NCI-H1694 treated with DMSO at 0.1 percent for 48 hours (cell line): ENCODE results near the gene OR5D16.
"Not testable (repeated sequence)": the region's sequence is repeated elsewhere in the genome, so short reads cannot be mapped to it uniquely, and the experiment has no call there.

Experiments used
- DNase-seq: peaks from one replicate; lab custom pipeline; 2025; lab: John Stamatoyannopoulos, UW

The OR5D16 gene

DNA sequence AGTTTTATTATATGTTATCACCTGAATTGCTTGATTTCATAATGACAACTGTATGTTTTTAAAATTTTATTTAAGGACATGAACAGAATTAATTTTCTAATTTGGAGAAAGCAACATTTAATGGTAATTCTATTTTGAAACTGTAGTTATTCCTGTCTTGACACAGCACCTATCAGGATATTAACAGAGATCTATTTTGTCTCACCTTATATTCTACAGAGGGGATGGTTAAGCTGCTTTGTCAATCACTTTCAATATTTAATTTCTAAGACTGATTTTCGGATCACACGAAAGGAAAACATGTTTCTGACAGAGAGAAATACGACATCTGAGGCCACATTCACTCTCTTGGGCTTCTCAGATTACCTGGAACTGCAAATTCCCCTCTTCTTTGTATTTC lies at the start of gene OR5D16:
OR5D16 (plus strand) TSS at position 301 of the 400 bp plus-strand sequence; CDS start at position 301, 0 bp downstream.
- no peak for DNase-seq

DNA sequence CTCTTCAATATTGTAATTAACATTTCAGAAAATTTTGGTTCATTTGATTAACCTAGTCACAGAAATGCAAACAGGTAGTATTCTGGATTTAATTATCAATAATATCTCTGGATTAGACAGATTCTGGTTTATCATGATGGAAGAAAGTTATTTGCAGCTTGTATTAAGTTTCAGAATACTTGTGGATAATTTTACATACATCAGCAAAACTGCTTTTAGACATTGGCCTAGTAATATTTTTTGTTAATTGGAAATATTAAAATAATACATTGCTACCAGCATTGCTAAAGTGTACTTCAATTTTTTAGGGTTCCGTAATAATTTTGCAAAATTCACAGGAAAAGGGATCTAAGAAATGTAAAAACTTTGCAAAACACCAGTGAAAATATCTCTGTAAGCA lies 46.9 kb upstream of the OR5D16 start:
- DNase-seq: no peak

GRCh38 chr11:55793321-55793720 lies 45.2 kb upstream of the OR5D16 start:
- no peak for DNase-seq

GRCh38 chr11:55795256-55795655 lies 43.3 kb upstream of the OR5D16 start, which contains the start of gene OR5D14:
Gene OR5D14, plus strand, starts transcription at chr11:55795556. Its CDS starts 0 bp downstream, at chr11:55795556.
- no peak for DNase-seq

- no peak for DNase-seq
Observed at GRCh38 chr11:55806248-55806647, 32.3 kb upstream of the OR5D16 start.

DNA sequence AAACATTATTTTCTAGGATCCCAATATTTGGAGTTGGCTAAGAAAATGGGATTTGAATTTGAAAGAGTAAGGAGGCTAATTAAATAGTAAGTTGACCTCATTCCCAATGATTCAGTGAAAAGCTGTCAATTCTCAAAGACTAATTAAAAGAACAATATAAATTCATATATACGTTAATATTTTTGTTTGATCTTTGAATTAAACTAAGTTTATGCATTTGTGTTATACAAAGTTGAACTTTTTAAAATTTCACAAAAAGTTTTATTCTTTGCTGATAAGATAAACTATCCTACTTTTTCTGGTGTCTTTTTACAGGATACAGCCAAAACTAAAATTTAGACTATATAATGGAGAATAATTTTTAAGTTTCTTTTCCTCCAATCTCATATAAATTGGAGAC lies 27.5 kb upstream of the OR5D16 start, which contains the start of gene OR5L1:
OR5L1 (plus strand) TSS at position 301 of the 400 bp plus-strand sequence. CDS start 100 bp downstream, outside the sequence.
- no peak for DNase-seq

GRCh38 chr11:55819330-55819729 lies 19.2 kb upstream of the OR5D16 start, which contains the start of gene OR5D18:
Gene OR5D18, plus strand, starts transcription at chr11:55819630. Its CDS starts 0 bp downstream, at chr11:55819630.
- DNase-seq: no peak

DNA sequence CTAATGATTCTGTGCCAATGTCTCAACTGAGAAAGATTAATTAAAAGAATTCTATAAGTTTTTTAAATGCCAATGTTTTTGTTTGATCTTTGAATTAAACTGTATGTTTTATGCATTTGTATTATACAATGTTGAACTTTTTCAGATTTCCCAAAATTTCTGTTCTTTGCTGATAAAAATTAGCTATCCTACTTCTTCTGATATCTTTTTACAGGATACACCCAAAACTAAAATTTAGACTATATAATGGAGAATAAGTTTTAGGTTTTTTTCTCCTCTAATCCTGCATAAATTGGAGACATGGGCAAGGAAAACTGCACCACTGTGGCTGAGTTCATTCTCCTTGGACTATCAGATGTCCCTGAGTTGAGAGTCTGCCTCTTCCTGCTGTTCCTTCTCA lies 11.6 kb upstream of the OR5D16 start, which contains the start of gene OR5L2:
OR5L2 (plus strand) TSS at position 301 of the 400 bp plus-strand sequence; CDS start at position 301, 0 bp downstream.
- no peak for DNase-seq

DNA sequence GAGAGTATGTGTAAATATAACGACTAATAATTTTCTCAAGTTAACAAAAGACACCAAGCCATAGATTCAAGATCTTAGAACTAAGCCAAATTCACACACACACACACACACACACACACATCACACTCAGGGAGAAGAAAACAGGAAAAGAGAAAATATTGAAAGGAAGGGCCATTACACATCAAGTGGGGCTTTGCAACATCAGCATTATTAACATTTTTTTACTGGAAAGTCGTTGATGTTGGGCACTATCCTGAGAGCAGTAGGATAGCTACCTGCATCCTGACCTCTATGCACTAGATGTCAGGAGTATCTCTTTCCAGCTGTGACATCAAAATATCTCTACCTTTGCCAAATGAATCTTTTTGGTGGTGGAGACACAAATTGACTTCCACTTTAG lies 8.9 kb downstream of the OR5D16 start:
- no peak for DNase-seq

- DNase-seq: no peak
Observed at GRCh38 chr11:55849037-55849436, 10.5 kb downstream of the OR5D16 start.

- no peak for DNase-seq
Observed at GRCh38 chr11:55852141-55852540, 13.6 kb downstream of the OR5D16 start.

GRCh38 chr11:55854704-55855103 lies 16.2 kb downstream of the OR5D16 start:
- no peak for DNase-seq

DNA sequence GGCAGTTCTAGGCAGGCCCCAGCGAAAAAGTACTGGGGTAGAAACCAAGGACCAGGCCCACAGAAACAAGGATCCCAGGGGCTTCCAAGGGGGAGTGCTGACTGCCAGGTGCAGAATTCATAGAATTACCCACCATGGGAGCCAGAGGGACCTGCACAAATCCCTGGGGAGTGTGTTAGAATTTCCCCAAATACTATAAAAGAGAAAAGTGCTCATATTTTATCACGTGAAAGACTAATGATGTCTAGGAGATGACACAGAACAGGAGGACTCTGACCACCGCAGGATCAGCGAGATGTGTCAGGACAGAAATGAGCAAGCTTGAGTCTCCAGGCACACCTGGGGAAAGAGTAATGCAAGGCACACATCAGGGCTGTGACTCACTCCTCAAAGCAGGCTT lies 28.8 kb downstream of the OR5D16 start:
- not testable (repeated sequence) for DNase-seq

- DNase-seq: not testable (repeated sequence)
Observed at GRCh38 chr11:55872731-55873130, 34.2 kb downstream of the OR5D16 start.

DNA sequence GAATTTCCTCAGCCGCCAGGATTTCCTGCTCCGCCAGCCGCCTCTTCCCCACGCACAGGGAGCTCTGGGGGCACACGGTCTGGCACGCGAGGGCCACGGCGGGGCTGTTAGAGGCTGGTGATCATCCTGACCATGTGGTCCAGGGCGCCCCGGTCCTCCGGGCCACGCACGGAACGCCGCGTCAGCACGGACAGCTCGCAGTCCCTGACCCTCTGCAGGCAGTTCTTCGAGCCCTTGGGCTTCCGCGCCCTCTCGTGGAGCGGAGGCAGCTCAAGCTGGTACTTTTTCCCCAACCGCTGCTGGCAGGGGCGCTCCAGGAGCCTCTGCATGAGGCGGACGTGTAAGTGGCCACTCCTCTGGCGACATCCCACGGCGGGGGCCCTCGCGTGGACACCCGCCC lies 34.6 kb downstream of the OR5D16 start:
- DNase-seq: not testable (repeated sequence)

GRCh38 chr11:55882997-55883396 lies 44.4 kb downstream of the OR5D16 start, which contains the start of gene TRIM51:
Gene TRIM51, plus strand, starts transcription at chr11:55883297. Its CDS starts 2,132 bp downstream, at chr11:55885429.
- DNase-seq: not testable (repeated sequence)

DNA sequence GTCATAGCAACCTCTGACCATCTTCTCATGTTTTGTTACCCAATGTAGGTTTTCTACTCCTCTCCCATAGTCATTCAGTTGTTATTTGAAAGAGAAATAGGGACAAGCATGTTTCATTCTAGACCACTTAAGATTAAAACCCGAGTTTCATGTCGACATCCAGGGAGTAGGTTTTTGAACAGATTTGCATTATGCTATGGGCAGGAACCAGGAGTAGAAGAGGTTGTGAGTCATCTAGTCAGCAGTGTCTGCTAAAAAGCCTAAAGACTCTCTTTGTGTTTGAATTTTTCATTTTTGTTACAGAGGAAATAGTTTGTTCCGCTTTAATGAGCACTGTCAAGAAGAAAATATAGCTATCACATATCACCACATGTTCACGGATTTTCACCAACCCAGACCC lies 46.4 kb downstream of the OR5D16 start:
- DNase-seq: not testable (repeated sequence)

DNA sequence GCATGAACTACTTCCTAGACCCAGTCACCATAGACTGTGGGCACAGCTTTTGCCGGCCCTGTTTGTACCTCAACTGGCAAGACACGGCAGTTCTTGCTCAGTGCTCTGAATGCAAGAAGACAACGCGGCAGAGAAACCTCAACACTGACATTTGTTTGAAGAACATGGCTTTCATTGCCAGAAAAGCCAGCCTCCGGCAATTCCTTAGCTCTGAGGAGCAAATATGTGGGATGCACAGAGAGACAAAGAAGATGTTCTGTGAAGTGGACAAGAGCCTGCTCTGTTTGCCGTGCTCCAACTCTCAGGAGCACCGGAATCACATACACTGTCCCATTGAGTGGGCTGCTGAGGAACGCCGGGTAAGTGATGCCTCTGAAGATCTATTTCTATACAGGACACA lies 46.9 kb downstream of the OR5D16 start:
- DNase-seq: not testable (repeated sequence)
